Peyer's patch (tissue), 4 donors: ENCODE data around the gene MCUB.

Source experiments
- CTCF ChIP-seq, 6 experiments: fragments of 450-650 bp in 4 of 6; fragments of 200-600 bp in 2 of 6; sonication (generic) in 1 of 6; IDR thresholded peaks; one replicate each; pipeline ENCODE4 v1.5.1; 2017 to 2019; ENCODE audit warnings: antibody characterized with exemption in 6 of 6, mild to moderate bottlenecking in 3 of 6, moderate library complexity in 1 of 6
- POLR2A ChIP-seq, 2 donors: fragments of 450-650 bp; IDR thresholded peaks; one replicate each; pipeline ENCODE4 v1.5.1; 2017; ENCODE audit warnings: antibody characterized with exemption in 2 of 2, mild to moderate bottlenecking in 2 of 2, moderate library complexity in 2 of 2

GRCh38 chr4:109708435-109708834 is 148.4 kb downstream of the MCUB start:
- TF ChIP-seq POLR2A (IDR thresholded peaks at IDR 0.05): no peak
- TF ChIP-seq CTCF (IDR thresholded peaks at IDR 0.05): no peak
